ENCODE results near the gene LTBP3. TPM values are rescaled to one million over a fixed set of nuclear protein-coding genes. Genes with fewer than 3 reads are reported as not detected.
A peak's percentile ranks its signal among the peaks of the same experiment; 100 is the strongest.

The LTBP3 gene
- total RNA-seq, 1 donor: 41.6 TPM

DNA sequence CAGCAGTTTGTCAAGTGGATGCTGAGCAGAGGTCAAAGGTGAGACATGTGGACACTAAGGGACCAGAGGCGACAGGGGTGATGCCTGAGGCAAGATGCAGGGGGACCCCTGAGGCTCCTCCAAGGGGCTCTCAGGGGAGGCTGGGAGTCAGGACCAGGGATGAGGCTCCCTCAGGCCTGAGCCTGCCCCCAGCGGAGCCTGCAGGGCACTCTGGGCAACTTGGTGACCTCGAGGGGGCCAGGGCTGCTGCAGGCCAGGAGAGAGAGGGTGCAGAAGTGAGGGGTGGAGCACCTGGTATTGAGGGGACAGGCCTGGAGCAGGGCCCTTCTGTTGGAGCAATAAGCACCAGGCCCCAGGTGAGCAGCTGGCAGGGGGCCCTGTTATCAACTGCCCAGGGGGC is 23.8 kb upstream of the LTBP3 start:
- Histone ChIP-seq H2AFZ (ENCODE audit: low read length) (no peak overlapping the region), H3K79me2 (ENCODE audit: insufficient read depth, low read length) (peaks cover 22% of the 10 kb centered on the region), H3K4me3 (ENCODE audit: insufficient read depth, low read length) (no peak overlapping the region), H3K27ac (ENCODE audit: low read depth, low read length) (no peak overlapping the region), H3K4me1 (ENCODE audit: insufficient read depth, low read length) (peaks cover 19% of the 10 kb centered on the region), H3K4me2 (ENCODE audit: insufficient read depth, low read length) (no peak overlapping the region), H3K36me3 (ENCODE audit: insufficient read depth, low read length) (peaks cover 45% of the 10 kb centered on the region), H4K20me1 (ENCODE audit: insufficient read depth, low read length) (peaks cover 17% of the 10 kb centered on the region), H3K9me3 (ENCODE audit: low read depth, low read length) (no peaks in the 10 kb centered on the region), H3K27me3 (ENCODE audit: insufficient read depth, low read length) (no peaks in the 10 kb centered on the region)
- TF ChIP-seq, protein P1, sequence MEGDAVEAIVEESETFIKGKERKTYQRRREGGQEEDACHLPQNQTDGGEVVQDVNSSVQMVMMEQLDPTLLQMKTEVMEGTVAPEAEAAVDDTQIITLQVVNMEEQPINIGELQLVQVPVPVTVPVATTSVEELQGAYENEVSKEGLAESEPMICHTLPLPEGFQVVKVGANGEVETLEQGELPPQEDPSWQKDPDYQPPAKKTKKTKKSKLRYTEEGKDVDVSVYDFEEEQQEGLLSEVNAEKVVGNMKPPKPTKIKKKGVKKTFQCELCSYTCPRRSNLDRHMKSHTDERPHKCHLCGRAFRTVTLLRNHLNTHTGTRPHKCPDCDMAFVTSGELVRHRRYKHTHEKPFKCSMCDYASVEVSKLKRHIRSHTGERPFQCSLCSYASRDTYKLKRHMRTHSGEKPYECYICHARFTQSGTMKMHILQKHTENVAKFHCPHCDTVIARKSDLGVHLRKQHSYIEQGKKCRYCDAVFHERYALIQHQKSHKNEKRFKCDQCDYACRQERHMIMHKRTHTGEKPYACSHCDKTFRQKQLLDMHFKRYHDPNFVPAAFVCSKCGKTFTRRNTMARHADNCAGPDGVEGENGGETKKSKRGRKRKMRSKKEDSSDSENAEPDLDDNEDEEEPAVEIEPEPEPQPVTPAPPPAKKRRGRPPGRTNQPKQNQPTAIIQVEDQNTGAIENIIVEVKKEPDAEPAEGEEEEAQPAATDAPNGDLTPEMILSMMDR (IDR thresholded peaks at IDR 0.05; ENCODE audit: extremely low read depth, low read depth, low read length): no peak
- no peak for DNase-seq (ENCODE audit: insufficient read length, low spot score, missing footprints)

DNA sequence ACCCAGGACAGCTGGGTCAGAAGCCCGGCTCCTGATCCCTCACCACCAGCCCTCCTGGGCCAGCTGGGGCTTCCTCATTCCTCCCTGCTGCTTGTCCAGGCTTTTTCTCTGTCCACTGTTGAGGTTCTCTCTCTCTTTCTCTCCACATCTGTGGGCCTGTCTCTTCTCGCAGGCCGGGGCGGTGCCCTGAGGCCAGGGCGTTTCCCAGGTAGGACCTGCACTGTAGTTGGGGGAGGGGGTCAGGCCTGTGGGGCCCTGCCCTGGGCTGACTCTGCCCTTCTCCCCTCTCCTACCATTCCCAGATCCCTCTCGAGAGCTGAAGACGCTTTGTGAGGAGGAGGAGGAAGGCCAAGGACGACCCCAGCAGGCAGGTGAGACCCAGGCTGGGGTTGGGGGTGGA is 22.6 kb upstream of the LTBP3 start:
- no peak overlapping the region for H2AFZ ChIP-seq (ENCODE audit: low read length)
- H3K4me1 ChIP-seq (ENCODE audit: insufficient read depth, low read length): peaks cover 20% of the 10 kb centered on the region
- H3K27me3 ChIP-seq (ENCODE audit: insufficient read depth, low read length): no peaks in the 10 kb centered on the region
- peaks cover 32% of the 10 kb centered on the region for H3K79me2 ChIP-seq (ENCODE audit: insufficient read depth, low read length)
- no peak overlapping the region for H3K4me3 ChIP-seq (ENCODE audit: insufficient read depth, low read length)
- DNase-seq (ENCODE audit: insufficient read length, low spot score, missing footprints): no peak
- no peak overlapping the region for H3K4me2 ChIP-seq (ENCODE audit: insufficient read depth, low read length)
- H3K27ac ChIP-seq (ENCODE audit: low read depth, low read length): no peak overlapping the region
- no peaks in the 10 kb centered on the region for H3K9me3 ChIP-seq (ENCODE audit: low read depth, low read length)
- TF ChIP-seq, protein P1 (IDR thresholded peaks at IDR 0.05; ENCODE audit: extremely low read depth, low read depth, low read length): no peak
- H3K36me3 ChIP-seq (ENCODE audit: insufficient read depth, low read length): peaks cover 38% of the 10 kb centered on the region
- peaks cover 17% of the 10 kb centered on the region for H4K20me1 ChIP-seq (ENCODE audit: insufficient read depth, low read length)

DNA sequence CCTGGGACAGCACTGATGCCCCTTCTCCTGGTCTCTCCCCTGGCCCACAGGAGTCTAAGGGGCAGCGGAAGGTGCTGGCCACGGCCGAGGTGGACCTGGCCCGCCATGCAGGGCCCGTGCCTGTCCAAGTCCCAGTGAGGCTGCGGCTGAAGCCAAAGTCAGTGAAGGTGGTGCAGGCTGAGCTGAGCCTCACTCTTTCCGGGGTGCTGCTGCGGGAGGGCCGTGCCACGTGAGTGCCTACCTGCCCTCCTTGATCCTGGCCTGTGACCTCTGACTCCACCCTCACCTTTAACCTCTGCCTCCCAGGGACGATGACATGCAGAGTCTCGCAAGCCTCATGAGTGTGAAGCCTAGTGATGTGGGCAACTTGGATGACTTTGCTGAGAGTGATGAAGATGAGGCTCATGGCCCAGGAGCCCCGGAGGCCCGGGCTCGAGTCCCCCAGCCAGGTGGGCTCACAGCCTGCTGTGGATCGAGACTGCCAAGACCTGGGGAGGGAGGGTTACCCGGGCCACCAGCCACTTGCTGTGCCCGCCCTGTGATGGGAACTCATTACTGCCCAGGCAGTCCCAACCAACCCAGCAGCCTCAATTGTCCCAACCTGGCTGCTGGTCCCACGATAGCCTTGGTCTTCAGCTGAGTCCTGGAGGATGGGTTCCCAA is 22.0 kb upstream of the LTBP3 start:
- Histone ChIP-seq H4K20me1 (ENCODE audit: insufficient read depth, low read length) (peaks cover 17% of the 10 kb centered on the region), H2AFZ (ENCODE audit: low read length) (no peak overlapping the region), H3K27ac (ENCODE audit: low read depth, low read length) (no peak overlapping the region), H3K4me3 (ENCODE audit: insufficient read depth, low read length) (no peak overlapping the region), H3K4me1 (ENCODE audit: insufficient read depth, low read length) (peaks cover 25% of the 10 kb centered on the region), H3K9me3 (ENCODE audit: low read depth, low read length) (no peaks in the 10 kb centered on the region), H3K4me2 (ENCODE audit: insufficient read depth, low read length) (no peak overlapping the region), H3K79me2 (ENCODE audit: insufficient read depth, low read length) (peaks cover 36% of the 10 kb centered on the region), H3K27me3 (ENCODE audit: insufficient read depth, low read length) (no peaks in the 10 kb centered on the region), H3K36me3 (ENCODE audit: insufficient read depth, low read length) (peaks cover 33% of the 10 kb centered on the region)
- DNase-seq (ENCODE audit: insufficient read length, low spot score, missing footprints): peak; percentile 89
- TF ChIP-seq, protein P1 (IDR thresholded peaks at IDR 0.05; ENCODE audit: extremely low read depth, low read depth, low read length): no peak

DNA sequence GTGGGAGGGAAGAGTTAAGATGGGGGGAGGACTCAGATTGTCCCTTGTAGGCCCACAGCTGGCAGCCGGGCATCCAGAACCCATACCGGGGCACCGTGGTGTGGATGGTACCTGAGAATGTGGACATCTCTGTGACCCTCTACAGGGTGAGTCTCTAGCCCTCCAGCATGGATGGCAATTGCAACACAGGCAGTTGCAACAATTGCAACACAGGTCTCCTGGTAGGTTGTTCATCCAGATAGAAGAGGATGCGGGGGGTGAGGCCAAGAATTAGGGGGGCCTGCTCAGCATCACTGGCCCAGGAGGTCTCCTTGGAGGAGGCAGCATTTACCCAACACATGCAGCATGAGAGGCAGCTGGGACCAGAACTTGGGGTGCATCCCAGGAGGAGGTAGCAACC is 21.1 kb upstream of the LTBP3 start:
- Histone ChIP-seq H3K27me3 (ENCODE audit: insufficient read depth, low read length) (no peaks in the 10 kb centered on the region), H3K4me3 (ENCODE audit: insufficient read depth, low read length) (no peak overlapping the region), H2AFZ (ENCODE audit: low read length) (no peak overlapping the region), H3K36me3 (ENCODE audit: insufficient read depth, low read length) (peaks cover 33% of the 10 kb centered on the region), H3K4me1 (ENCODE audit: insufficient read depth, low read length) (peaks cover 29% of the 10 kb centered on the region), H3K27ac (ENCODE audit: low read depth, low read length) (no peak overlapping the region), H3K4me2 (ENCODE audit: insufficient read depth, low read length) (no peak overlapping the region), H3K79me2 (ENCODE audit: insufficient read depth, low read length) (peaks cover 36% of the 10 kb centered on the region), H3K9me3 (ENCODE audit: low read depth, low read length) (no peaks in the 10 kb centered on the region), H4K20me1 (ENCODE audit: insufficient read depth, low read length) (peaks cover 17% of the 10 kb centered on the region)
- no peak for DNase-seq (ENCODE audit: insufficient read length, low spot score, missing footprints)
- TF ChIP-seq, protein P1 (IDR thresholded peaks at IDR 0.05; ENCODE audit: extremely low read depth, low read depth, low read length): no peak
